ENCODE data around the gene IFNLR1. TPM values are rescaled to one million over a fixed set of nuclear protein-coding genes. Genes with fewer than 3 reads are reported as not detected.
A peak's percentile ranks its signal among the peaks of the same experiment; 100 is the strongest.

IFNLR1 gene
- total RNA-seq, 6 experiments from 2014 or later = 3.4 to 8.3 (median 4.0) TPM

GRCh38 chr1:24168245-24168644 lies 18.8 kb downstream of the IFNLR1 start:
- Histone ChIP-seq H3K4me1 (no peaks in the 10 kb centered on the region), H3K27ac (no peak overlapping the region), H3K27me3 (no peaks in the 10 kb centered on the region), H3K9me3 (no peaks in the 10 kb centered on the region), H3K4me3 (no peak overlapping the region), H3K36me3 (peaks cover 0 to 19% (median 0%) of the 10 kb centered on the region in 4 donors)
- ATAC-seq (no peak), DNase-seq (no peak)
- no peak for TF ChIP-seq CTCF (IDR thresholded peaks at IDR 0.05)
- TF ChIP-seq POLR2A (IDR thresholded peaks at IDR 0.05) = no peak
- 75% methylated on average over 6 of the region's 7 CpGs for WGBS (ENCODE audit: insufficient coverage, low coverage, low lambda C conversion rate, missing lambda C conversion rate)
- intact Hi-C loops (cut with DNase I) = no loop called here

DNA sequence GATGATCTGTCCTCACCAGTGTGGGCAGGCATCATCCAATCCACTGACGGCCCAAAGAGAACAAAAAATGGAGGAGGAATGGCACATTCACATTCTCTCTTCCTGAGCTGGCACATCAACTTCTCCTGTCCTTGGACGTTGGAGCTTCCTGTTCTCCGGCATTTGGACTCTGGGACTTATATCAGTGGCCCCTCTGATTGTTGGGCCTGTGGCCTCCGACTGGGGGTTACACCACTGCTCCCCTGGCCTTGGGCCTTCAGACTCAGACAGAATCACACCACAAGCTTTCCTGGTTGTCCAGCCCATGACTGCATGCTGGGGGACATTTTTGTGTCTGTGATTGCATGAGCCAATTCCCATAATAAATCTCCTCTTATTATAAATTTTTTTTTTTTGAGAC lies 20.1 kb downstream of the IFNLR1 start:
- H3K36me3 ChIP-seq = peaks cover 0 to 19% (median 0%) of the 10 kb centered on the region in 4 donors
- TF ChIP-seq CTCF (IDR thresholded peaks at IDR 0.05) = no peak
- TF ChIP-seq POLR2A (IDR thresholded peaks at IDR 0.05) = no peak
- DNase-seq (peak in 1 of 3 donors; percentile 12), ATAC-seq (no peak)
- no peaks in the 10 kb centered on the region for H3K27me3 ChIP-seq
- 25% methylated on average over 2 of the region's 4 CpGs for WGBS (ENCODE audit: insufficient coverage, low coverage, low lambda C conversion rate, missing lambda C conversion rate)
- no peaks in the 10 kb centered on the region for H3K9me3 ChIP-seq
- H3K27ac ChIP-seq = no peak overlapping the region
- H3K4me1 ChIP-seq = no peaks in the 10 kb centered on the region
- intact Hi-C loops (cut with DNase I) = no loop called here
- H3K4me3 ChIP-seq = no peak overlapping the region

GRCh38 chr1:24165500-24165899 lies 21.6 kb downstream of the IFNLR1 start:
- Histone ChIP-seq H3K4me3 (no peak overlapping the region), H3K27me3 (no peaks in the 10 kb centered on the region), H3K9me3 (no peaks in the 10 kb centered on the region), H3K36me3 (peaks cover 0 to 19% (median 0%) of the 10 kb centered on the region in 4 donors), H3K4me1 (no peaks in the 10 kb centered on the region), H3K27ac (peak overlapping the region in 1 of 3 donors; percentile 5)
- DNase-seq (no peak), ATAC-seq (peak; percentile 55 to 67 (median 60))
- TF ChIP-seq POLR2A (IDR thresholded peaks at IDR 0.05) (no peak), CTCF (IDR thresholded peaks at IDR 0.05) (no peak)
- intact Hi-C loops (cut with DNase I) = no loop called here
- WGBS (ENCODE audit: insufficient coverage, low coverage, low lambda C conversion rate, missing lambda C conversion rate) = 90% methylated on average over 2 of the region's 2 CpGs

DNA sequence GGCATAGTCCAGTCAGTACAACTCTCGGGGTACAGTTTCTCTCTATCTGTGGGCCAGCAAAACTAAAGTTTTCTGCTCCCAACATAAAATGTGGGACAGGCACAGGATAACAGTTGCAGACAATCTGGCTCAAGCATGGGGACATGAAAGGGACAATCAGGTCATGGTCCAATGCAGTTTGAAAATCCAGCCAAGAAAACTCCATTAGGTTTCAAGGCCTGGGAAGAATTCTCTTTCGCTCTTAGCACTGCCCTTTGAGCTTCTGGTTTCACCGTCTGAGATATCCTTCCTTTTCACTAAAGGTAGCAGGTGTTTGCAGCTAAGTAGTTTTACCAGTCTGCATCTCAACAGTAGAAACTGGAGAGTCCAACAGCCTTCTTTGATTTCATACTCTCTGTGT lies 23.1 kb downstream of the IFNLR1 start:
- no peaks in the 10 kb centered on the region for H3K9me3 ChIP-seq
- H3K36me3 ChIP-seq = peaks cover 0 to 20% (median 0%) of the 10 kb centered on the region in 4 donors
- no peaks in the 10 kb centered on the region for H3K27me3 ChIP-seq
- DNase-seq (peak in 1 of 3 donors; percentile 35), ATAC-seq (peak in 1 of 4 donors; percentile 53)
- no peaks in the 10 kb centered on the region for H3K4me1 ChIP-seq
- H3K4me3 ChIP-seq = no peak overlapping the region
- H3K27ac ChIP-seq = no peak overlapping the region
- intact Hi-C loops (cut with DNase I) = no loop called here
- 57% methylated on average over 3 of the region's 3 CpGs for WGBS (ENCODE audit: insufficient coverage, low coverage, low lambda C conversion rate, missing lambda C conversion rate)
- TF ChIP-seq CTCF (IDR thresholded peaks at IDR 0.05) (no peak), POLR2A (IDR thresholded peaks at IDR 0.05) (no peak)

- no peaks in the 10 kb centered on the region for H3K9me3 ChIP-seq
- TF ChIP-seq POLR2A (IDR thresholded peaks at IDR 0.05) (no peak), CTCF (IDR thresholded peaks at IDR 0.05) (no peak)
- H3K4me3 ChIP-seq = no peak overlapping the region
- 71% methylated on average over 5 of the region's 5 CpGs for WGBS (ENCODE audit: insufficient coverage, low coverage, low lambda C conversion rate, missing lambda C conversion rate)
- no peak for ATAC-seq
- H3K36me3 ChIP-seq = peaks cover 0 to 14% (median 0%) of the 10 kb centered on the region in 4 donors
- H3K27ac ChIP-seq = no peak overlapping the region
- no peak for DNase-seq
- H3K27me3 ChIP-seq = no peaks in the 10 kb centered on the region
- H3K4me1 ChIP-seq = no peaks in the 10 kb centered on the region
- intact Hi-C loops (cut with DNase I) = no loop called here
Measured at GRCh38 chr1:24162201-24162600, 24.9 kb downstream of the IFNLR1 start.
